Endothelial cell of umbilical vein (primary cell): ENCODE measurements around the gene NEBL. TPM values are rescaled to one million over a fixed set of nuclear protein-coding genes. Genes with fewer than 3 reads are reported as not detected.

Source experiments
- BruUV-seq: library from RNA; stranded (reverse); fragments of 400-500 nt; replicated peaks from 2 replicates; lab custom pipeline; 2021; lab: Mats Ljungman, UMichigan
- CTCF ChIA-PET: fragments of 300-600, 350-600 bp; sonication (Branson Sonifier 250); formaldehyde crosslinking; loops from one replicate; lab custom pipeline; 2021; ENCODE audit warnings: antibody characterized with exemption, inconsistent platforms; lab: Charles Lee
- POLR2A ChIA-PET: fragments of 300-600, 350-600 bp; sonication (Branson Sonifier 250); formaldehyde crosslinking; loops from one replicate; lab custom pipeline; 2021; ENCODE audit warnings: antibody characterized with exemption, inconsistent platforms; lab: Charles Lee
- DNase-seq: peaks from one replicate; pipeline ENCODE4 v3.0.0-alpha.2; 2011; ENCODE audit warnings: low read depth, low spot score
- FAIRE-seq: peaks from 2 replicates; lab custom pipeline; 2011; peaks lifted over from hg19 to GRCh38; lab: Jason Lieb, UNC
- H2AFZ ChIP-seq: 2 replicates; pipeline ENCODE4 v1.6.0; 2012; ENCODE audit warnings: low read depth, low read length, control low read depth, inconsistent platforms
- H3K27ac ChIP-seq: 2 replicates; pipeline ENCODE4 v1.5.1; 2011; ENCODE audit warnings: low read depth, mild to moderate bottlenecking, control low read depth, low read length, moderate library complexity; ENCODE audit not compliant: insufficient read depth
- H3K27me3 ChIP-seq, 2 experiments: 2 replicates each; pipeline versions ENCODE4 v1.6.0 to v1.6.1; 2011; ENCODE audit warnings: low read length in 2 of 2, mixed read lengths in 1 of 2; ENCODE audit not compliant: control insufficient read depth in 2 of 2, insufficient read depth in 2 of 2
- H3K36me3 ChIP-seq, 2 experiments: 2 replicates in 1 of 2; 3 replicates in 1 of 2; pipeline ENCODE4 v1.5.1; 2011; ENCODE audit warnings: low read length in 2 of 2, mild to moderate bottlenecking in 1 of 2, moderate library complexity in 1 of 2; ENCODE audit not compliant: control insufficient read depth in 2 of 2, insufficient read depth in 2 of 2; ENCODE audit errors: extremely low read depth in 1 of 2
- H3K4me1 ChIP-seq: 3 replicates; pipeline ENCODE4 v1.5.1; 2011; ENCODE audit warnings: mild to moderate bottlenecking, low read length; ENCODE audit not compliant: control insufficient read depth, insufficient read depth; ENCODE audit errors: extremely low read depth
- H3K4me2 ChIP-seq: 2 replicates; pipeline ENCODE4 v1.6.1; 2011; ENCODE audit warnings: low read length, control low read depth, mixed read lengths; ENCODE audit not compliant: insufficient read depth
- H3K4me3 ChIP-seq, 3 experiments: fragments of 200-600 bp in 1 of 3; sonication (generic), shearing (Covaris generic) in 1 of 3; replicated peaks in 1 of 3; 2 replicates each; pipeline ENCODE4 v1.5.1; 2011 to 2016; ENCODE audit warnings: control low read depth in 3 of 3, low read length in 3 of 3, mild to moderate bottlenecking in 2 of 3, inconsistent platforms in 1 of 3, low read depth in 1 of 3, moderate library complexity in 1 of 3; ENCODE audit not compliant: insufficient read depth in 1 of 3
- H3K79me2 ChIP-seq: 2 replicates; pipeline ENCODE4 v1.6.0; 2012; ENCODE audit warnings: low read length, inconsistent platforms; ENCODE audit not compliant: control insufficient read depth, insufficient read depth
- H3K9ac ChIP-seq: replicated peaks from 2 replicates; pipeline ENCODE3; 2011; ENCODE audit warnings: low read length, control low read depth; ENCODE audit not compliant: insufficient read depth; ENCODE audit errors: extremely low read depth
- H3K9me1 ChIP-seq: replicated peaks from 3 replicates; pipeline ENCODE4 v1.6.0; 2011; ENCODE audit warnings: mild to moderate bottlenecking, low read length; ENCODE audit not compliant: control insufficient read depth, insufficient read depth; ENCODE audit errors: extremely low read depth
- H3K9me3 ChIP-seq: replicated peaks from 2 replicates; pipeline ENCODE4 v1.5.1; 2012; ENCODE audit warnings: low read length, inconsistent platforms; ENCODE audit not compliant: control insufficient read depth, insufficient read depth
- H4K20me1 ChIP-seq: replicated peaks from 2 replicates; pipeline ENCODE3; 2011; ENCODE audit warnings: mild to moderate bottlenecking, low read length; ENCODE audit not compliant: control insufficient read depth, insufficient read depth; ENCODE audit errors: extremely low read depth
- EZH2 ChIP-seq: IDR thresholded peaks from 2 replicates; pipeline ENCODE4 v1.6.1; 2012; ENCODE audit warnings: borderline replicate concordance, low read depth, mild to moderate bottlenecking, moderate library complexity, low read length, inconsistent platforms; ENCODE audit not compliant: severe bottlenecking
- FOS ChIP-seq: IDR thresholded peaks from 2 replicates; pipeline ENCODE4 v1.6.1; 2011; ENCODE audit warnings: mild to moderate bottlenecking, low read length, moderate library complexity, borderline replicate concordance; ENCODE audit not compliant: insufficient read depth
- GATA2 ChIP-seq: IDR thresholded peaks from 2 replicates; pipeline ENCODE4 v1.7.0; 2011; ENCODE audit warnings: low read depth, mild to moderate bottlenecking, moderate library complexity, mixed read lengths, low read length; ENCODE audit not compliant: insufficient read length, insufficient read depth
- JUN ChIP-seq: IDR thresholded peaks from 2 replicates; pipeline ENCODE4 v1.6.1; 2011; ENCODE audit warnings: borderline replicate concordance, low read depth; ENCODE audit not compliant: insufficient read length, insufficient read depth
- MYC ChIP-seq: IDR thresholded peaks from one replicate; pipeline ENCODE4 v1.6.1; 2011; ENCODE audit warnings: mild to moderate bottlenecking, low read depth, low read length
- POLR2A ChIP-seq: IDR thresholded peaks from 2 replicates; pipeline ENCODE4 v1.6.1; 2012; ENCODE audit warnings: low read depth, mild to moderate bottlenecking, control low read depth, low read length
- POLR2AphosphoS5 ChIP-seq: IDR thresholded peaks from 2 replicates; pipeline ENCODE4 v1.6.1; 2012; ENCODE audit warnings: low read depth, mild to moderate bottlenecking, control low read depth, low read length, moderate library complexity; ENCODE audit not compliant: insufficient read depth
- dilution Hi-C: fragments of 300-500 bp; cut with MboI; formaldehyde crosslinking; loops from one replicate; pipeline ENCODE4 v1.15.0; 2019; ENCODE audit warnings: low sequenced_read_pairs; ENCODE audit not compliant: extremely low pct_ligation_motif_present
- intact Hi-C: fragments of 100-400 bp; cut with micrococcal nuclease; formaldehyde crosslinking; loops from one replicate; pipeline ENCODE4 v1.10.0; 2022
- polyA plus RNA-seq, 4 experiments: library from polyadenylated mRNA; depleted of rRNA in 3 of 4; stranded (reverse) in 3 of 4; unstranded in 1 of 4; fragments of >200 nt; gene quantifications; 2 replicates each; pipeline versions ENCODE4 v1.2.1 to v1.2.3, GENCODE V29; 2011 to 2012; ENCODE audit warnings: missing spikeins in 1 of 4
- total RNA-seq: library from RNA; stranded (reverse); gene quantifications from 2 replicates; pipeline ENCODE4 v1.2.3, GENCODE V29; 2021
- TF ChIP-seq, protein P1 (sequence below), 2 donors: IDR thresholded peaks; 1 replicate in 1 of 2; 2 replicates in 1 of 2; pipeline ENCODE4 v1.5.1; 2011; ENCODE audit warnings: low read length in 2 of 2, mild to moderate bottlenecking in 2 of 2, moderate library complexity in 2 of 2, control low read depth in 1 of 2, inconsistent platforms in 1 of 2, low read depth in 1 of 2; ENCODE audit not compliant: insufficient read depth in 1 of 2; ENCODE audit errors: extremely low read depth in 1 of 2
- TF ChIP-seq, protein P2 (sequence below): IDR thresholded peaks from 2 replicates; pipeline ENCODE4 v1.6.1; 2011; ENCODE audit not compliant: insufficient read depth, insufficient read length

NEBL gene
- total and polyA plus RNA-seq, 2 donors (not counting 3 experiments of a cell fraction or from before 2014, with no cell fraction given), result 0.17 to 0.66 TPM

DNA sequence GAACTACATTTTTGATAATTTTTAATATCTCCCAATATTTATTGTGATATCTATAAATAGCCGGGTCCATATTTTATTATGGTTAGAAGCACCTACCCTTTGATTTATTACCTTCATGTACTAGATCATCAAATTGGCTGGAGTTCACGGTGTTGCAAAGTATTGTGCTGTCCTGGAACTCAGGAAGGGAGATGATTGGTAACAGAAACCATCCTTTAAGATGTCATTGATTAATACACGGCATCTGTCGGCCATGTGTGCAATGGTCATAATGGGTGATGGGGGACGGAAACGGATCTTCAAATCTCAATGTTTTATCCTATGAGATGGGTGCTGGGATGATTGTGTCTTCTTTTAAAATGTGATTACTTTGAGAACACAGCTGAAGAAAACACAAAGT is 157.0 kb downstream of the NEBL start:
- Histone ChIP-seq H4K20me1 (no peaks in the 10 kb centered on the region), H3K9me3 (peaks cover 5% of the 10 kb centered on the region), H3K4me1 (no peaks in the 10 kb centered on the region), H3K9ac (no peak overlapping the region), H3K36me3 (no peaks in the 10 kb centered on the region), H3K27ac (no peak overlapping the region), H3K79me2 (no peaks in the 10 kb centered on the region), H3K4me2 (no peak overlapping the region), H3K9me1 (no peaks in the 10 kb centered on the region), H3K4me3 (no peak overlapping the region), H3K27me3 (no peaks in the 10 kb centered on the region), H2AFZ (no peak overlapping the region)
- no peak for FAIRE-seq
- no TSS peak for BruUV-seq
- dilution Hi-C loops, result no loop called here
- ChIA-PET CTCF (no interaction called here), POLR2A (no interaction called here)
- intact Hi-C loops, result no loop called here
- TF ChIP-seq, protein P1, sequence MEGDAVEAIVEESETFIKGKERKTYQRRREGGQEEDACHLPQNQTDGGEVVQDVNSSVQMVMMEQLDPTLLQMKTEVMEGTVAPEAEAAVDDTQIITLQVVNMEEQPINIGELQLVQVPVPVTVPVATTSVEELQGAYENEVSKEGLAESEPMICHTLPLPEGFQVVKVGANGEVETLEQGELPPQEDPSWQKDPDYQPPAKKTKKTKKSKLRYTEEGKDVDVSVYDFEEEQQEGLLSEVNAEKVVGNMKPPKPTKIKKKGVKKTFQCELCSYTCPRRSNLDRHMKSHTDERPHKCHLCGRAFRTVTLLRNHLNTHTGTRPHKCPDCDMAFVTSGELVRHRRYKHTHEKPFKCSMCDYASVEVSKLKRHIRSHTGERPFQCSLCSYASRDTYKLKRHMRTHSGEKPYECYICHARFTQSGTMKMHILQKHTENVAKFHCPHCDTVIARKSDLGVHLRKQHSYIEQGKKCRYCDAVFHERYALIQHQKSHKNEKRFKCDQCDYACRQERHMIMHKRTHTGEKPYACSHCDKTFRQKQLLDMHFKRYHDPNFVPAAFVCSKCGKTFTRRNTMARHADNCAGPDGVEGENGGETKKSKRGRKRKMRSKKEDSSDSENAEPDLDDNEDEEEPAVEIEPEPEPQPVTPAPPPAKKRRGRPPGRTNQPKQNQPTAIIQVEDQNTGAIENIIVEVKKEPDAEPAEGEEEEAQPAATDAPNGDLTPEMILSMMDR (IDR thresholded peaks at IDR 0.05; ENCODE audit: extremely low read depth in 1 of 2, insufficient read depth in 1 of 2, low read depth in 1 of 2, low read length in 2 of 2), result no peak
- no peak for DNase-seq

DNA sequence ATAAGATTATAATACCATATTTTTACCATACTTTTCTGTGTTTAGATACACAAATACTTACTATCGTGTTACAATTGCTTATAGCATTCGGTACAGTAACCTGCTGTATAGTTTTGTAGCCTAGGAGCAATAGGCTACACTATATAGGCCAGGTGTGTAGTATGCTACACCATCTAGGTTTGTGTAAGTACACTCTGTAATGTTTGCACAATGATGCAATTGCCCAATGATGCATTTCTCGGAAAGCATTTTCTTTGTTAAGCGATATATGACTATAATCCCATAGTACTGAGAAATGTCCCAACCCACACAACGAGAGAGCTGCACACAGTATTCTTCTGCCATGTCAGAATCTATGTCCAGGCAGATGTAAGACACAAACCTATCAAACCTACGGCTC is 160.0 kb downstream of the NEBL start:
- DNase-seq, result no peak
- ChIA-PET CTCF (no interaction called here), POLR2A (no interaction called here)
- H3K9ac ChIP-seq, result no peak overlapping the region
- intact Hi-C loops, result no loop called here
- no peaks in the 10 kb centered on the region for H4K20me1 ChIP-seq
- no peak overlapping the region for H2AFZ ChIP-seq
- TF ChIP-seq POLR2A, result no peak
- no peak for TF ChIP-seq JUN
- TF ChIP-seq GATA2, result no peak
- no peak for TF ChIP-seq EZH2
- TF ChIP-seq FOS, result no peak
- TF ChIP-seq MYC, result no peak
- TF ChIP-seq POLR2AphosphoS5, result no peak
- TF ChIP-seq, protein P1 (IDR thresholded peaks at IDR 0.05; ENCODE audit: extremely low read depth in 1 of 2, insufficient read depth in 1 of 2, low read depth in 1 of 2, low read length in 2 of 2), result no peak
- TF ChIP-seq, protein P2, sequence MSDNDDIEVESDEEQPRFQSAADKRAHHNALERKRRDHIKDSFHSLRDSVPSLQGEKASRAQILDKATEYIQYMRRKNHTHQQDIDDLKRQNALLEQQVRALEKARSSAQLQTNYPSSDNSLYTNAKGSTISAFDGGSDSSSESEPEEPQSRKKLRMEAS, result no peak
- H3K9me3 ChIP-seq, result peaks cover 4% of the 10 kb centered on the region
- BruUV-seq, result no TSS peak
- no peak overlapping the region for H3K4me3 ChIP-seq
- no peak overlapping the region for H3K27ac ChIP-seq
- no peaks in the 10 kb centered on the region for H3K27me3 ChIP-seq
- no peaks in the 10 kb centered on the region for H3K4me1 ChIP-seq
- dilution Hi-C loops, result no loop called here
- no peaks in the 10 kb centered on the region for H3K9me1 ChIP-seq
- H3K36me3 ChIP-seq, result no peaks in the 10 kb centered on the region
- no peak for FAIRE-seq
- H3K79me2 ChIP-seq, result no peaks in the 10 kb centered on the region
- no peak overlapping the region for H3K4me2 ChIP-seq
